Non-pigmented ciliary epithelial cell (primary cell): ENCODE results near the gene TTC39C.

Experiments used
- DNase-seq: peaks from one replicate; pipeline ENCODE4 v3.0.0-alpha.2; 2010; ENCODE audit warnings: low read depth

Gene TTC39C

GRCh38 chr18:23992089-23992940 lies 22.2 kb upstream of the TTC39C start:
- DNase-seq = no peak

GRCh38 chr18:23992941-23993280 lies 21.6 kb upstream of the TTC39C start:
- DNase-seq = no peak

GRCh38 chr18:23994361-23994902 lies 20.1 kb upstream of the TTC39C start:
- DNase-seq = peak; percentile 38

- DNase-seq = no peak
Measured at GRCh38 chr18:23995180-23995579, 19.4 kb upstream of the TTC39C start.

- DNase-seq = no peak
Measured at GRCh38 chr18:23998018-23998417, 16.5 kb upstream of the TTC39C start.

- DNase-seq = no peak
Measured at GRCh38 chr18:23998820-23999219, 15.7 kb upstream of the TTC39C start.

- DNase-seq = no peak
Measured at GRCh38 chr18:24000613-24001490, 13.7 kb upstream of the TTC39C start.

GRCh38 chr18:24002479-24002878 lies 12.1 kb upstream of the TTC39C start:
- no peak for DNase-seq

GRCh38 chr18:24003288-24003687 lies 11.3 kb upstream of the TTC39C start:
- no peak for DNase-seq

GRCh38 chr18:24003903-24004640 lies 10.5 kb upstream of the TTC39C start:
- no peak for DNase-seq

- no peak for DNase-seq
Measured at GRCh38 chr18:24006712-24007313, 7.7 kb upstream of the TTC39C start.

- no peak for DNase-seq
Measured at GRCh38 chr18:24009246-24009645, 5.3 kb upstream of the TTC39C start.

- no peak for DNase-seq
Measured at GRCh38 chr18:24009651-24010333, 4.8 kb upstream of the TTC39C start.

- no peak for DNase-seq
Measured at GRCh38 chr18:24010673-24011072, 3.9 kb upstream of the TTC39C start.

- no peak for DNase-seq
Measured at GRCh38 chr18:24011123-24011917, 3.2 kb upstream of the TTC39C start.

GRCh38 chr18:24013051-24013450 lies 1.5 kb upstream of the TTC39C start:
- no peak for DNase-seq

GRCh38 chr18:24014986-24015638 lies 558 bp downstream of the TTC39C start:
- DNase-seq = no peak

GRCh38 chr18:24015639-24016631 lies 1.4 kb downstream of the TTC39C start:
- DNase-seq = no peak

GRCh38 chr18:24016643-24017042 lies 2.1 kb downstream of the TTC39C start:
- DNase-seq = no peak
